Amygdala (tissue), 56 donors: ENCODE measurements around the gene CBX2.

Experiments
- DNase-seq, 56 donors: peaks; one replicate each; lab custom pipeline; 2025; lab: John Stamatoyannopoulos, UW

Gene CBX2

DNA sequence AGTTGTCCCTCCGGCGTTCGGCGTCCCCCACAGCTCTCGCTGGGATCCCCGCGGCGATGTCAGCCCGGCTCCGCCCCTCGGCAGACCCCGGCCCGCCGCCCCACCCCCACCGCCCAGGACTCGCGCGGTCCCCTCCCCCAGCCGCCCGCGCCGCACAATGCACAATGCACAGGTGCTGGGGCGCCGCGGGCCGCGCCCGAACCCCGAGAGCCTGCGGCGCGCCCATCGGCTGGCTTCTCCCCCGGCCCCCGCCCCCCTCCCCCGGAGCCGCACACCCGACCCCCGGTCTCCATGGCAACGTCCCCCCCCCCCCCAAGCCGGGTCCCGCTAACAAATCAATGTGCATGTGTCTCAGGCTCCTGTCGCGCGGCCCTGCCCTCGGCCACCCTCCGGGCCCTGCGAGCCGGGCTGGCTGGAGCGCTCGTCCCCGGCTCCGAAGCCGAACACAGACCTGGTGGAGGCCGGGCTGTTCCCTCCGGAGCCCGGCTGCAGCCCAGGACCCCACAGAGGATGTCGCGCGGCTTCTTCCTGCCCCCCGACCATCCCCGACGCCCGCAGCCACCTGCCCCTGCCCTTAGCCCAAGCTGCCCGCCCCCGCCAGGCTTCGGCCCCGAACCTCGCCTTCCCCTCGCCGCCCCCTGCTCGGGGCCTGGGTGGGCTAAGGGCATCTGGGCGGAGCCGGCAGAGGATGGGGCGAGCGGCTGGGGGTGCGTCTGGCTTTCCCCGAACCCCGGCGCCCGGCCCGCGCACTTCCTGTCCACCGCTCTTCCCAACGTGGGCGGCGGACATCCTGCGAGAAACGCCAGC, 19.7 kb downstream of the CBX2 start:
- peak in 2 of 56 donors; percentile 8 to 75 for DNase-seq

DNA sequence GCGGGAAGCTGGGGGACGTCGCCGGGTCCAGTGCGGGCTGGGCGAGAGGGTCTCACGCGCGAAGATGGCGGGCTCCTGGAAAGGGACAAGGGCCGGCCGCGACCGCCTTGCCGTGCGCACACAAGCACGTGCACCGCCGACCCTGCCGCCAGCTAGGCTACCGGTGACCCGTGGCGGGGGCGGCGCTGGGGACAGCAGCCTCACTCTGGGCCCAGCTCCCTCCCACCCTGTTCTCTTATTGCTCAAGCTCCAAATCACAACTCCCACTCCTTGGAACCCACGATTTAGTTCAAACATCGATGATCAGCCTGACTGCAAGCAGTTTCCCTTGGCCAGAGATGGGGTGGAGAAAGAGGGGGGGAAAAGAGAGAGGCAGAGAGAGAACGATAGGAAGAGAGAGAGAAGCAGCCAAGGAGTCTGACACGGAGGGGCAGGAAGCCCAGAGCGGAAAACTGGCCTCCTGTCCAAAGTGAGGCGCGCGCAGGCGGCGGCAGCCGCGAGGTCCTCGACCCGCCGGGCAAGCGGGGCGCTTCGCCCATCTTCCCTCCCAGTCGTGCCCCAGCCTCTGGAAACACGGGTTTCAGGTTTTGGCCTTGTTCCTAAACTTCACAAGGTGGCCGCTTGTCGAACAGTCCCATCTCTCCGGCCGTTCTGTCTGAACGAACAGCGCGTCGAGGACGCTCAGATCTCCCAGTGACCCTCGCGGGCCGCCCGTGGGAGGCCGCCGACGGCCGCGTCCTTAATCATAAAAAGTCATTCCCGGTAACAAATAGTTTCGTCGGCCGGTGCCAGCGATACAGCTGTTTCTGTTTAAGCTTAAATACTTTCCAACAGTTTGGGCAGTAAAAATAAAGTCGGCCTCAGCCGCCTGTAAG, 20.6 kb downstream of the CBX2 start:
- DNase-seq = no peak

DNA sequence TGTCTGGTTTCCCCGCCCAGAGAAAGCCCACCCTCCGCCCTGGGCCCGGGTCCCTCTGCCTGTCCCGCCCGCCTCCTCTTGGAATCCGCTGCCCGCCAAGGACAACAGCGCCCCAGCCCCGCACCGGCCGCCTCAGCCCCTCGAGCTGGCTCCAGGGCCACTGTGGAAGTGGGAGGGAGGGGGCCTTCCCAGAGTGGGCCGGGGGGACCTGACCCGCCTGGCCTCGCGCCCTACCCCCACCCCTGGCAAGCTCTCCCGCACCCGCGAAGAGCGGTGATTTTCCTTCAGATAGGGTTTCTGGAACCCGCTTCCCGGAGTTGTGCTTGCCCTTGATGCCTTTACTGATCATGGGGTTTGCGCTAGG, 21.2 kb downstream of the CBX2 start:
- DNase-seq = no peak

DNA sequence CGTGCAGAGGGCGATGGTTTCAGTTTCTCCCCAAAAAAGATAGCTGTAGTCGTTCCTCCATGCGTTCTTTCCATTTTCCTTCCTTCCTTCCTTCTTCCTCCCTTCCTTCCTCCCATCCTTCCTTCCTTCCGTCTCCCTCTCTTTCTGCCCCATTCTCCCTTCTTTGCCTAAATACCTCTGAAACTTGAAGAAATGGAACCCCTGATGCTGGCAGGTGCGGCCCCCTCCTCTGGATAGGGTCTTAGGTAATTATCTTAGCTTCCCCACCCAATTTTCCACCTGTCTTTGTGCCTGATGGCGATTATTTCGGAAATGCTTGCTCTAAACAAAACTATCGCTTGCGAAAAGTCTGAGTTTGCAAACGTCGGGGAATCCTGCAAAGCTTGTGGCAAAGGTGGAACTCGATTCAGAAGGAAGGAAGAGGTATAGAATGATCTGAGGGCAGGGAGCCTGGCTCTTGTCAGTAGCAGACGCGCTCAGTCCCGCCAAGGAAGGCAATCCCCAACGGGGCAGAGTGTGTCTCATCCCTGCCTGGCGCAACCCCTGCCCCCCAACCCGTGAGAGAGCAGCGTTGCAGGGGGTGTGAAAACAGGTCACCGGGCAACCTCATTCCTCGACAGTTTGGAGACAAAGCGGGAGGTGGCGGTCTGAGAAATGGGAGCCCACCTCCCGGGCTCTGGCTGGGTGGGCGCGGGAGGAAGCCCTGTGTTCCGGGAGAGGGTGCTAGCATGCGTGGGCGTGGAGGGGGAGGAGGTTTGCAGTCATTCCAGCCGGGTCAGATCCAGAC, 21.8 kb downstream of the CBX2 start:
- no peak for DNase-seq

DNA sequence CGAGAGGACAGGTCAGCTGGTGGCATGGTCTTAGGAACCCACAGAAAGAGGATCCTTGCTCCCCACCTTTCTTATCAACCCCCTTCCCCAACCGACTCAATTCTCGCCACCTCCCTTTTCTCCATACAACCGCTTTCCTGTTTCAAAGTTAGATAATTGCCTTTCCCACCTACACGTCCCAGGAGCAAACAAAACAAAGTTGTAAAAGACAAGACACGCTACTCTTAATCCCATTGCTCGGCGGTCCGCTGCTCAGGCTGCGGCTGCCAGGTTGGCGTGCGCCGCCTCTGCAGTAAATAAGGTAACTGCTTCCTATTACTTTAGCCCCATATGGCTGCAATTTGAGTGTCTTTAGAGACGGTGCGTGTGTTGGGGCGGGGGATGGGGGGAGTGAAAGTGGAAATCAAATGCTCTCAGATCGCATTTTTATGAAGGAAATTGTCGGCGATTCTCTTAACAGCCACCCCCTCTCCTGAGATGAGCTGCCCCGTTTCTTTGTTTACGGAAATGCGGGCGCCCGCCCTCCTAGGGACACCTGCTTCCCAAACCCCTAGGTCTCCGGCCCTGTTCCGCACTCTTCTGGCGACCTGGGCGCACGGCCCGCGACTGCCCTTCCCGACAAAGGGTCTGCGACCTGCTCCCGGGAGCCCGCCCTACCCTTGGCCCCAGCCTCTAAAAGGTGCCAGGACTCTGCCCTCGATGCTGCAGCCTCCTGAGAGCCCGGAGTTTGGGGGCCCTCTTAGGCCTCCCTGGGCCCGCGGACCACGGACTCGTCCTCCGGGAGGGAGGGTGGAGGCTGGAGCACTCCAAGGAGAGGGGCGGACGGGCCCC, 22.6 kb downstream of the CBX2 start:
- no peak for DNase-seq

DNA sequence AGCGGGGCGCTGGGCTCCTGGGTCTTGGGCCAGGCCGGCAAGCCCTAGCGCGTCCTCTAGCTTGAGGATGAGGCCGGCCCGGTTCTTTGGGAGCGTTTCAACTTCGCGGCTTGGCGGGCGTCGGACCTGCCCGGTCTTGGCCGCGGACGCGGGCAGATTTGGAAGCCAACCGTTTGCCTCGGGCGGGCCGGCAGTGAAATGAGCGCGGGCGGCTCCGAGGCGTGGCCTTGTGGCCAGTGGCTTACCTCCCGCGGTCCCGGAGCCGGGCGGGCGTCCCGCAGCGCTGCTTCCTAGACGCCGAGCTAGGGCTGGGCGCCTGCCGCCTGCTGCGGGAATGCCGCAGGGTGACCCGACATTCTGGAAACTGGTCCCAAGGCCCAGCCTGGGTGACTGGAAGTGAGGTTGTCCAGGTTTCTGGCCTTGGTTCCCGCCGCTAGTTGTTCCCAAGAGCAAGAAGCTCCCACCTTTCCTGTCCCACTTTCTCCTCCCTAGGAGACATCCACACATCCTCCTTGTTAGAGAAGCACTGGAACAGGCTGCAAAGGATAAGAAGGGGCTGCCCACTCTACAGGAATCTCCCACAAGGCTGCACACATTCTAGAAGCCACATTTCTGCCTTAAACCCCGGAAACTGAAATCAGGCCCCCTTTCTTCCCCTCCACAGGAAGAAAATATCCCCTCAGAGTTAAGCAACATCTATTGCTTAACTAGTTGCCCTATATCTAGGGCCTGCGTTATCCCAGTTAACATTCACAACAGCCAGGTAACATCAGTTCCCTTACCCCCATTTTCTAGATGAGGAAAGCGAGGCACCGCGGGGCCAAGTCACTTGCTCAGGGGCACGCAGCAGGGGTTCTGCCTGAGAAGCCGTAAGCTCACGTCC, 23.4 kb downstream of the CBX2 start:
- no peak for DNase-seq

DNA sequence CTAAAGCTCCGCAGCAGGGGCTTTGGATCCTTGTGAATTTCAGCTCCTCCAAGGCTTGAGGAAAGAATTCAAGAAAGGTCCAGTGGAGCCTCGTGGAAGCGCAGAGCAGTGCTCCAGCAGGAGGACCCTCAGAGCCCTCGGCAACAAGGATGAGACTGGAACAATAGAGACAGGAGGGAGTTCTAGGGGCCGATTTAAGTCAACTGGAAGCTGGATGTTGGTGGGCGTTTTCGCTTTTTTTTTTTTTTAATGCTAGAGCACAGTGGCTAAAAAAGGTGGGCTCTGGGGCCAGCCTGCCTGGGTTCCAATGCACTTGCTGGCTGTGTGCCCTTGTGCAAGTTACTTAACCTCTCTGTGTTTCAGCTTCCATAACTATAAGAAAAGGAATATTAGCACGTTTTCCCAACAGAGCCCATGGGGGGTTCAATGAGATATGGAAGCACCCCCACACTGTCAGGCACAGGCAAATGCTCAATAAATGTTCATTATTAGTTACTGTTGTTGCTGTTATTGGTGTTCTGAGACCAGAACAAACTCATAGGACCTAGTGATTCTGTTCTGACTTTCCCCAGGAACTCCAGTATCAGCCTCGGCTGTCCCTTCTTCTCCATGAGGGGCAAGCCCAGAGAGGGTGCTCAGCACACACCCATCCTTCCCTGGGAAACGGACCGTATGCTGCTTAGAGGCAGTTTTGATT, 24.2 kb downstream of the CBX2 start:
- no peak for DNase-seq

DNA sequence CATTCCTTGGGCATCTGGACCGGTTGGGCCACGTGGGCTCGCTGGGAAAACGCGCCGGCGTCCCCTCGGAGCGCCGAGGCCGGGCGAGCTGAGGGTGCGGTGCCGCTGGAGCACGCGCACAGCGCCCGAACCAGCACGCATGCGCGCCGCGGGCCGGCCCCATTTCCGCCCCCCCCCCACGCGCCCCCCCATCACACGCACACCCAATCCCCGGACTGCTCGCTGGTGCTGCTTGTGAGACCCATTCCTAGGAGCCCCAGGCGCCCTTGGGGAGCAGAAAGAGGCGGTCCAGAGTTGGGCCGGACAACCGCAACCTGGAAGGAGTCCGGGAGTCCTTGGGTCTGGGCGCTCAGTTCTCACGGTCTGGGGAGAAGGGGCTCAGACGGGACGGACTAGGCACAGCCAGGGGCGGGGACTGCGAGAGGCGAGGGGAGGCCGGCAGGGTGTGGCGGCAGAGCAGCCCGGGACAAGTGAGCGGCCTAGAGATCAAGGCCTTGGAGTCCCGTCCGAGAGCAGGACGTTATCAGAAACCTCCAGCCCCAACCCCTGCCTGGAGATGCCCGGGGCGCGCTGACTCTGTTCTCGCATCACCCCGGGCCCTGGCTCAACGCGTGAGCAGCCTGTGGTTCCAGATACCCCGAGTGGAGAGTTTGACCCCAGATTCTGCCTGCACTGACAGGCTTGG, 24.9 kb downstream of the CBX2 start:
- DNase-seq = no peak

DNA sequence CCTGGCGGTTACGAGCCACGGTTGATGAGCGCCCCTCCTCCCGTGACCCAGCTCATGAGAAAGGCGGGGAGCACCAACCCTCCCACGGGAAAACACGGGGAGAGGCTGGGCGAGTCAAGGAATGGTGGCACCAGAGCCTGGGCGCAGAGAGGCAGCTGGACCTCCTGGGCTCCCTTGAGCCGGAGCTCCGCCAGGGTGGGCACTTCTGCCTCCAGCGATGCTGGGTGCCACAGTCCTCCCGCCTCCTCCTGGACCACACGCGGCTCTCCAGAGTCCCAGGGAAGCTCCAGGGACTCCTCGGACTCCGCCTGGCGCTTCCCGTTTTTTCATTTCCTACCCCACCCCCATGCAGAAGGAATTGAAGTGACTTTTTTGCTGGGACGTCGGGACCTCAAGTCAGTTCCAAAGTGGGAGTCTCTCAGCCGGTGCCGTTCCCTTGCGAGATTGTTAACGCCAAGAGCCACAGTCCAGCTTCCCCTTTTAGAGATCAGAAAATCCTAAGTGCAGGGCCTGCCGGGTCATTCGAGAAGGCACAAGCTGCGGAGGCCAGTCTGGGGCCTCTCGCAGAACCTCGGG, 25.6 kb downstream of the CBX2 start:
- DNase-seq = no peak

DNA sequence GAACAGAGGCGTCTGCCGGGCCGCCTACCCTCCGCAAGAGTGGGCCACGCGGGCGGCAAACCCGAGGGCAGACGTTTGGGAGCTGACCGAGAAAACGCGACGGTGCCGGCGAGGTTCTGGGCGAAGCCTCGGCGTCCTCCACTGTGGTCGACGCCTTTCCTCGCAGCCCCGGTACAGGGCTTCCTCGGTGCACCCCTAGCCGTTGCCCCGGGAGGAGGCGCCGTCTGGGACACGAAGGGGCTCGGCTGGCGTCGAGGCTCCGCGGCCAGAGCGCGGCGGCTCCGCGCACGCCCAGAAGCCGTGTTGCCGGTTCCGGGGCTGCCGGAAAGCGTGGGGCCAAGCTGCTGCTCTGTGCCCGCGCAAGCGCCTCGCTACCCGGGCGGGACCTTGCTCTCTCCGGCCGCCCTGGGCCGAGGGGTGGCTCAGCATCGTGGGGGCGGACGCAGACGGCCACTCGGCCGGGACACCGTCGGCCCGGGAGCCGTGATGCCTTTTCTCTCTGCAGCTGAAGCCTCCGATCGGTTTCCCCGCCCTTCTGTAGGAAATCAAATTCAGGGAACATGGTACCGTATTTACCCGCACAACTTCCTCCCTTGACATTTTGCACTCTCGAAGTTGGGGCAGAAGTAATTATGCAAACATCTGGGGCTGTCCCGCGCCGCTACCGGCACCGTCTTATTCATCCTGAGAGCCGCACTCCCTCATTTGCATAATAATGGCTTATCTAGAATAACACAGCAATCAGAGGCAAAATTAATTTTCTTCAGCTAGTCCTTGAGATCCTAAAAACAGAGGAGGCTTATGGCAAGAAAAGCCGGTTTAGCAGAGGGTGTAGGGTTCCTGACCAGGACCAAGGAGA, 26.3 kb downstream of the CBX2 start:
- DNase-seq = no peak

DNA sequence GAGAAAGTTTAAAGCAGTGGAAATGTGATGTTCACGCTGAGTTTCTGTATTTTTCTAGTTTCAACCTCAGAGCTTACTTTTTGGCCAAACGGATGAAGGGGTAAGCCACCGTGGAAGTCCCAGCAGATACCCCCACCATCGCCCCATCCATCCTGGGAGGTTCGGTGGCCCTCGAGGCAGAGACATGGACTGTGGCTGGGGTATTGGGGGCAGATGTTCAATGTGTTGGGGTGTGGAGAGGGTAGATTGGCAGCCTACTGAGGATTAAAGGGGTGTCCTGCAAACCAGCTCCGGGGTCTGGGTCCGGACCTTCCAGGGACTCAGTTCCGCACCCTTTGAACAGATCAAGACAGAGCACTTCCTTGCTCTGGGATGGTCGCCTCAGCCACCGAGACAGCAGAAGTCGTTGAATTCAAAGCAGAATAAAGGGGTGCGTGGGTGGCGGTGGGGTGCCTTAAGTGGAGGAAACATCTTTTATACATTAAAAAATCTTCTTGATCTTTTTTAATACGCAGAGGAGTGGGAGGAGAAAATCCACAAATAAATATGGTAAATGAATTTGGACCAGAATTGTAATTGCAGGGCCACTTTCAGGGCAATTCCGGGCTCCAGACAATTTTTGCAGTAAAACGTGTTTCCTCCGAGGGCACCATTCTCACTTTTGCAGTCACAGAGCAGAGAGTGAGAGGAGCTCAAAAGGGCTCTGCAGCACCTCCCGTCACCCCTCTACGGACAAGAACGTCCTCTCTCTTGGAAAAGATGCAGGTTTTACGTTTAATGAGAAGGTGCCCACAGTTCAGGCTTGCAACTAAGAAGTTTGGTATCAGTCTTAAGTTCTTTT, 27.1 kb downstream of the CBX2 start:
- DNase-seq = no peak

DNA sequence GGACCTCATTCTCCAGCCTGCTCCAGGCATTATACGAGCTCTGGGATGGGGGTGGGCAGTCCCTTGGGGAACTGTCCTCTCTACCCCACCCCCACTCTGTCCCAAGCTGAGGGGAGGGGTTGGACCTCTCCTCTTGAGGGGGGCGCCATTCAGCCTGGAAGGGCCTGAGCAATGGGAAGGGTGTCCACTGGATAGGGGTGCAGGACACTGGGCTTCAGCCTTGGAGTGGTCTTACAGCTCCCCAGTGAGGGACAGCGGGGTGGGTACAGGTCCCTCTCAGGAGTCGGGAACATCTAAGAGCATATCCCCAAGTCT, 28.5 kb downstream of the CBX2 start:
- no peak for DNase-seq

DNA sequence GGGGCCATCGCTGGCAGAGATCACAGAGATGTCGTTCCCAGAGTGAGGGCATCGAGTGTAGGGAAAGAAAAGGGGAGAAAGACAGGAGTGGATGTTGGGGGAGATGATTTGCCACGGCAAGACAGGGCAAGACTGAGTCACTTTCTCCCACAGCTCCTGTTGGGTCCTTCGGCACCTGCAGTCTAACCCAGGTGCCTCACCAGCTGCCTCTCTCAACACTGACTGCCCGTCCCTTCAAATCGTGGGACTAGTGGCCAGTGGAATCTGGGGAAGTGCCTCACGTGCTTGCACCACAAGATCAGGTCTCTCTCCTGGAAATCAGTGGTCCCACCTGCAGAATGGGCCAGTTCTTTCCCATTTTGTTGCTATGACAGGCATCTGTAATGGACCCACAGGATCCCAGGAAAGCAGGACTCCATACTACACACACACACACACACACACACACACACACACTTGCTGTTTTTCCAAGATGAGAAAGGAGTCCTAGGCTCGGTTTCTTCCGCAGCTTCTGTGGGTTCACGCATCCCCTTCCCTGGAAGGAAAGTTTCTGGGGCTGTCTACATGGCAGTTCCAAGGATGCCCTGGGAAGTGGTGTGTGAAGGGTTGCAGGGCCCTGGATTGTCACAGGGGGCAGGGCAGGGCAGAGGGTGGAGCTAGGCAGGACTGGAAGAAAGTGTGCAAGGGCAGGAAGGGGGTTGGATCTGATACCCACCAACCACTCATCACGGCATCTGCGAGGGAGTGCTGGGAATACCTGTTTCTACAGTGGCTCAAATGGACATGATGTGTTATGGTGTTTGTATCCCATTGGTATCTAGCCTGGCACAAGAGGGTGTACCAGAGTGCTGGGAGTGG, 29.1 kb downstream of the CBX2 start:
- no peak for DNase-seq

DNA sequence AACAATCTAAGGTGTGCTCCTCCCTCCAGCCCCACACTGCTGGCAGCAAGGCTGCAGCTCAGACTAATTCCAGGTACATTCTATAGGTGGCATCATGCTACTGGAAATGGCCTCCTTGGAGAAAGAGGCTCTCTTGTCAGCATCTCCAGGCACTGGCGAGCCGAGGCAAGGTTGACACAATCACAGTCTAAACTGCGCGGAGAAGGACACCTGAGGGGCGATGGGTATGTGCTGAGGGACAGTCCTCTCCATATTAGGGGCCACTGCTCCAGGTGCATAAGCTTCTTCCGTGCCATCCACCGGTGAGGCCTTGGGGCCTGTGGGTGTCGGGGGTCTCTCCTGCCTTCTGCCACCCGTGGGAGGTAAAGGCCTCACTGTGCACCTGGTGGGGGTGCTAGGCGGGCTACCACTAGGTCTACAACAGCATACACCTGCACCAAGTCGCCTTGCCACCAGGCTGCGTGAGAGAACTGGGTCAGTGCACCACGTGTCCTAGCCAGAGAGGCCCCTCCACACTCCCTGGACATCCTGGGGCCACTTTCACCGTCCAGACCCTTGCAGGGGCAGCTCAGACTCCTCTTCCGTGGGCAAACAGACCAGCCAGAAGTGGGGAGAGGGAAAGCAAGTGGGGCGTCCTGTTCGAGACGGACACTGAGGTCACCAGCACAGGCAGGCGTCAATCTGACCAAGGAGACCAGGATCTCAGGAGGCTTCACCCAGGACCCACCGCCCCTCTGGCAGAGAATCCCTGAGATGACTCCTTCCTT, 31.0 kb downstream of the CBX2 start:
- DNase-seq = peak in 1 of 56 donors; percentile 7
